Neural cell (in vitro differentiated cells): ENCODE measurements around the gene DCAF8. TPM values are rescaled to one million over a fixed set of nuclear protein-coding genes. Genes with fewer than 3 reads are reported as not detected.

ENCODE experiments used
- H2AFZ ChIP-seq: fragments of 200-600, 300-800 bp; sonication (generic), shearing (Covaris generic); 2 replicates; pipeline ENCODE4 v1.6.0; 2014; ENCODE audit warnings: low read depth, mild to moderate bottlenecking, antibody characterized with exemption, low read length, moderate library complexity
- H3F3A ChIP-seq: fragments of 200-600 bp; shearing (Covaris generic); 2 replicates; pipeline ENCODE4 v1.6.1; 2016; ENCODE audit warnings: mild to moderate bottlenecking, moderate library complexity, mixed read lengths, antibody characterized with exemption, low read length; ENCODE audit not compliant: insufficient read depth, poor library complexity, severe bottlenecking
- H3K27ac ChIP-seq: fragments of 200-600, 300-800 bp; sonication (generic), shearing (Covaris generic); 2 replicates; pipeline ENCODE4 v1.5.1; 2014; ENCODE audit warnings: mild to moderate bottlenecking, low read length, moderate library complexity
- H3K27me3 ChIP-seq: fragments of 300-800, 200-600 bp; sonication (generic), shearing (Covaris generic); 2 replicates; pipeline ENCODE4 v1.6.0; 2014; ENCODE audit warnings: mild to moderate bottlenecking, low read depth, low read length, moderate library complexity; ENCODE audit not compliant: insufficient read depth
- H3K36me3 ChIP-seq: fragments of 300-800, 200-600 bp; sonication (generic), shearing (Covaris generic); 2 replicates; pipeline ENCODE4 v1.5.1; 2014; ENCODE audit warnings: mild to moderate bottlenecking, antibody characterized with exemption, low read length, moderate library complexity; ENCODE audit not compliant: insufficient read depth
- H3K4me2 ChIP-seq: fragments of 300-800, 200-600 bp; sonication (generic), shearing (Covaris generic); 2 replicates; pipeline ENCODE4 v1.6.0; 2014; ENCODE audit warnings: mild to moderate bottlenecking, low read length
- H3K4me3 ChIP-seq: fragments of 300-800, 200-600 bp; sonication (generic), shearing (Covaris generic); 2 replicates; pipeline ENCODE4 v1.5.1; 2014; ENCODE audit warnings: mild to moderate bottlenecking, low read length, moderate library complexity
- H3K79me2 ChIP-seq: fragments of 200-600 bp; shearing (Covaris generic); replicated peaks from 2 replicates; pipeline ENCODE4 v1.6.0; 2014; ENCODE audit warnings: mild to moderate bottlenecking, low read length, moderate library complexity; ENCODE audit not compliant: insufficient read depth
- H3K9ac ChIP-seq: fragments of 300-800, 200-600 bp; sonication (generic), shearing (Covaris generic); 2 replicates; pipeline ENCODE4 v1.6.1; 2016; ENCODE audit warnings: mild to moderate bottlenecking, low read length, mixed read lengths
- H3K9me2 ChIP-seq: fragments of 200-600 bp; shearing (Covaris generic); 2 replicates; pipeline ENCODE4 v1.6.1; 2016; ENCODE audit warnings: mild to moderate bottlenecking, low read length, mixed read lengths; ENCODE audit not compliant: insufficient read depth
- H3K9me3 ChIP-seq: fragments of 200-600, 300-800 bp; sonication (generic), shearing (Covaris generic); 2 replicates; pipeline ENCODE4 v1.6.1; 2016; ENCODE audit warnings: mild to moderate bottlenecking, mixed run types, low read length, moderate library complexity, mixed read lengths
- H4K20me1 ChIP-seq: fragments of 200-600 bp; shearing (Covaris generic); 2 replicates; pipeline ENCODE4 v1.6.1; 2016; ENCODE audit warnings: mild to moderate bottlenecking, mixed run types; ENCODE audit not compliant: insufficient read depth
- CTCF ChIP-seq: fragments of 450-650 bp; IDR thresholded peaks from 2 replicates; pipeline ENCODE4 v1.5.1; 2014; ENCODE audit warnings: antibody characterized with exemption, mild to moderate bottlenecking, moderate library complexity; ENCODE audit not compliant: poor library complexity, severe bottlenecking
- EP300 ChIP-seq: fragments of 450-650 bp; conservative IDR thresholded peaks from 2 replicates; pipeline ENCODE4 v1.6.1; 2014; ENCODE audit warnings: antibody characterized with exemption, mild to moderate bottlenecking, moderate library complexity; ENCODE audit not compliant: poor library complexity, severe bottlenecking
- MXI1 ChIP-seq: fragments of 450-650 bp; conservative IDR thresholded peaks from 2 replicates; pipeline ENCODE4 v1.6.1; 2014; ENCODE audit warnings: antibody characterized with exemption, mild to moderate bottlenecking; ENCODE audit not compliant: poor library complexity, severe bottlenecking
- RAD21 ChIP-seq: fragments of 450-650 bp; conservative IDR thresholded peaks from 2 replicates; pipeline ENCODE4 v1.6.1; 2014; ENCODE audit warnings: antibody characterized with exemption, mild to moderate bottlenecking, moderate library complexity
- REST ChIP-seq: IDR thresholded peaks from 2 replicates; pipeline ENCODE4 v1.6.1; 2012; ENCODE audit warnings: borderline replicate concordance
- SMC3 ChIP-seq: fragments of 450-650 bp; conservative IDR thresholded peaks from 2 replicates; pipeline ENCODE4 v1.6.1; 2014; ENCODE audit warnings: antibody characterized with exemption, mild to moderate bottlenecking, moderate library complexity; ENCODE audit not compliant: poor library complexity
- TAF1 ChIP-seq: IDR thresholded peaks from 2 replicates; pipeline ENCODE4 v1.6.1; 2012; ENCODE audit warnings: low read depth
- polyA plus RNA-seq: library from polyadenylated mRNA; depleted of rRNA; stranded (reverse); fragments of >200 nt; gene quantifications from 2 replicates; pipeline ENCODE4 v1.2.3, GENCODE V29; 2014

Gene DCAF8
- polyA plus RNA-seq, 1 donor from 2014 or later: 153 TPM

- Histone ChIP-seq H3K79me2 (peaks cover 46% of the 10 kb centered on the region), H3K27me3 (no peaks in the 10 kb centered on the region), H3K4me2 (peak overlapping the region; percentile 99), H3K9ac (peak overlapping the region; percentile 96), H2AFZ (no peak overlapping the region), H4K20me1 (no peaks in the 10 kb centered on the region), H3F3A (no peaks in the 10 kb centered on the region), H3K9me3 (no peaks in the 10 kb centered on the region), H3K36me3 (no peaks in the 10 kb centered on the region), H3K4me3 (peak overlapping the region; percentile 84), H3K9me2 (no peaks in the 10 kb centered on the region), H3K27ac (peak overlapping the region; percentile 93)
- TF ChIP-seq TAF1 (no peak), EP300 (no peak), RAD21 (no peak), CTCF (no peak)
These were observed 1.7 kb downstream of the DCAF8 start for GRCh38 chr1:160260406-160261382.

GRCh38 chr1:160258177-160258798 lies 4.1 kb downstream of the DCAF8 start:
- peaks cover 46% of the 10 kb centered on the region for H3K79me2 ChIP-seq
- no peak overlapping the region for H3K4me2 ChIP-seq
- H3F3A ChIP-seq: no peaks in the 10 kb centered on the region
- H3K27ac ChIP-seq: no peak overlapping the region
- H3K27me3 ChIP-seq: no peaks in the 10 kb centered on the region
- H3K9ac ChIP-seq: no peak overlapping the region
- no peaks in the 10 kb centered on the region for H3K9me2 ChIP-seq
- no peaks in the 10 kb centered on the region for H3K9me3 ChIP-seq
- TF ChIP-seq SMC3 (no peak), MXI1 (no peak), REST (no peak)
- no peak overlapping the region for H3K4me3 ChIP-seq
- no peak overlapping the region for H2AFZ ChIP-seq
- H3K36me3 ChIP-seq: no peaks in the 10 kb centered on the region
- H4K20me1 ChIP-seq: no peaks in the 10 kb centered on the region
